ENCODE results near the gene PIP4K2C.

DNA sequence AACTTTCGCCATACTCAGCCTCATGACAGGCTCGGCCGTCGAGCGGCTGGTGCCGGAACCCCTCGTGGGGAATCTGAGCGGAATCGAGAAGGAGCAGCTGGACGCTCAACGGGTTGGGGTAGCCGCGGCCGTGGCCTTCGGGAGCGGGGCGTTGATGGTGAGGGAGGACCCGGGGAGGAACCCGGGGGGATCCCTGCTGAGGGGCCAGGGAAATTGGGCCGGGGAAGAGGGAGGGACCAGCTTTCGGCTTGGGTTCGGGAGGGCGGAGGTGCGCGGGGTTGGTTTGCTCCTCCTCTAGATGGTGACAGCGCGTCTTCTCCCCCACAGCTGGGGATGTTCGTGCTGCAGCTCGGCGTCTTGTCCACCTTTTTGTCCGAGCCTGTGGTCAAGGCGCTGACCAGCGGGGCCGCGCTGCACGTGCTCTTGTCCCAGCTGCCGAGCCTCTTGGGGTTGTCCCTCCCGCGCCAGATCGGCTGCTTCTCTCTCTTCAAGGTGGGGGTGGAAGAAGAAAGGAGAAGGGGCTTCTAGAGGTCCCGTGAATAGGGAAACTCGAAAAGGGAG is 30.0 kb downstream of the PIP4K2C start:
- TF ChIP-seq CTCF (IDR thresholded peaks at IDR 0.05; ENCODE audit: low read depth, low read length) = no peak
- no peak for TF ChIP-seq POLR2A (IDR thresholded peaks at IDR 0.05; ENCODE audit: extremely low read depth, insufficient read length)

Data from NB4 (cell line).